ENCODE results near the gene RARRES2. TPM values are rescaled to one million over a fixed set of nuclear protein-coding genes. Genes with fewer than 3 reads are reported as not detected.
"Not testable (repeated sequence)": the region's sequence is repeated elsewhere in the genome, so short reads cannot be mapped to it uniquely, and the experiment has no call there.

The RARRES2 gene
- total RNA-seq, 2 experiments from 2014 or later, result not detected

GRCh38 chr7:150304499-150305258 lies 36.8 kb downstream of the RARRES2 start:
- H2AFZ ChIP-seq (ENCODE audit: low read length); POLR2A ChIA-PET; intact Hi-C loops (cut with micrococcal nuclease; ENCODE audit: unreplicated experiment); CTCF ChIA-PET (ENCODE audit: unreplicated experiment); H3K36me3 ChIP-seq (ENCODE audit: insufficient read depth, low read length); H3K4me1 ChIP-seq (ENCODE audit: insufficient read depth, low read length, poor library complexity, severe bottlenecking); H3K79me2 ChIP-seq (ENCODE audit: insufficient read depth, low read depth, low read length); DNase-seq (ENCODE audit: low spot score); H3K9me2 ChIP-seq (ENCODE audit: insufficient read depth, low read length); H3K9me3 ChIP-seq (ENCODE audit: low read length); BruUV-seq (replicated peaks); H3K27ac ChIP-seq (ENCODE audit: low read depth, low read length, poor library complexity, severe bottlenecking); H4K20me1 ChIP-seq (ENCODE audit: insufficient read depth, low read length); H3K4me2 ChIP-seq (ENCODE audit: low read length); H3K4me3 ChIP-seq (ENCODE audit: low read depth, low read length, poor library complexity, severe bottlenecking): not testable (repeated sequence)

- H3K4me3 ChIP-seq (ENCODE audit: low read depth, low read length, poor library complexity, severe bottlenecking); H3K27ac ChIP-seq (ENCODE audit: low read depth, low read length, poor library complexity, severe bottlenecking); intact Hi-C loops (cut with micrococcal nuclease; ENCODE audit: unreplicated experiment); H2AFZ ChIP-seq (ENCODE audit: low read length); BruUV-seq (replicated peaks); POLR2A ChIA-PET; H3K4me2 ChIP-seq (ENCODE audit: low read length); H4K20me1 ChIP-seq (ENCODE audit: insufficient read depth, low read length); H3K36me3 ChIP-seq (ENCODE audit: insufficient read depth, low read length); H3K4me1 ChIP-seq (ENCODE audit: insufficient read depth, low read length, poor library complexity, severe bottlenecking); DNase-seq (ENCODE audit: low spot score); H3K9me2 ChIP-seq (ENCODE audit: insufficient read depth, low read length); CTCF ChIA-PET (ENCODE audit: unreplicated experiment); H3K9me3 ChIP-seq (ENCODE audit: low read length); H3K79me2 ChIP-seq (ENCODE audit: insufficient read depth, low read depth, low read length): not testable (repeated sequence)
Observed at GRCh38 chr7:150302908-150303310, 38.5 kb downstream of the RARRES2 start.

GRCh38 chr7:150297978-150298377 lies 43.5 kb downstream of the RARRES2 start:
- POLR2A ChIA-PET, result not testable (repeated sequence)

GRCh38 chr7:150296802-150297201 lies 44.6 kb downstream of the RARRES2 start:
- H3K4me3 ChIP-seq (ENCODE audit: low read depth, low read length, poor library complexity, severe bottlenecking); H3K9me2 ChIP-seq (ENCODE audit: insufficient read depth, low read length); H3K36me3 ChIP-seq (ENCODE audit: insufficient read depth, low read length); H3K27ac ChIP-seq (ENCODE audit: low read depth, low read length, poor library complexity, severe bottlenecking); H3K79me2 ChIP-seq (ENCODE audit: insufficient read depth, low read depth, low read length); H3K9me3 ChIP-seq (ENCODE audit: low read length); H2AFZ ChIP-seq (ENCODE audit: low read length); DNase-seq (ENCODE audit: low spot score); H3K4me1 ChIP-seq (ENCODE audit: insufficient read depth, low read length, poor library complexity, severe bottlenecking); H3K4me2 ChIP-seq (ENCODE audit: low read length); H4K20me1 ChIP-seq (ENCODE audit: insufficient read depth, low read length); intact Hi-C loops (cut with micrococcal nuclease; ENCODE audit: unreplicated experiment); CTCF ChIA-PET (ENCODE audit: unreplicated experiment); BruUV-seq (replicated peaks); POLR2A ChIA-PET: not testable (repeated sequence)

More at GRCh38 chr7:150297978-150298377, 43.5 kb downstream of the RARRES2 start:
- H3K36me3 ChIP-seq (ENCODE audit: insufficient read depth, low read length); H3K4me2 ChIP-seq (ENCODE audit: low read length); H3K9me3 ChIP-seq (ENCODE audit: low read length); H3K79me2 ChIP-seq (ENCODE audit: insufficient read depth, low read depth, low read length); BruUV-seq (replicated peaks); intact Hi-C loops (cut with micrococcal nuclease; ENCODE audit: unreplicated experiment); CTCF ChIA-PET (ENCODE audit: unreplicated experiment); DNase-seq (ENCODE audit: low spot score); H4K20me1 ChIP-seq (ENCODE audit: insufficient read depth, low read length); H2AFZ ChIP-seq (ENCODE audit: low read length); H3K4me1 ChIP-seq (ENCODE audit: insufficient read depth, low read length, poor library complexity, severe bottlenecking); H3K27ac ChIP-seq (ENCODE audit: low read depth, low read length, poor library complexity, severe bottlenecking); H3K9me2 ChIP-seq (ENCODE audit: insufficient read depth, low read length); H3K4me3 ChIP-seq (ENCODE audit: low read depth, low read length, poor library complexity, severe bottlenecking): not testable (repeated sequence)

GRCh38 chr7:150295614-150296013 lies 45.8 kb downstream of the RARRES2 start:
- not testable (repeated sequence) for BruUV-seq (replicated peaks)

GRCh38 chr7:150295027-150295426 lies 46.4 kb downstream of the RARRES2 start:
- H3K9me3 ChIP-seq (ENCODE audit: low read length); intact Hi-C loops (cut with micrococcal nuclease; ENCODE audit: unreplicated experiment); BruUV-seq (replicated peaks); H3K79me2 ChIP-seq (ENCODE audit: insufficient read depth, low read depth, low read length); H3K4me3 ChIP-seq (ENCODE audit: low read depth, low read length, poor library complexity, severe bottlenecking); H3K36me3 ChIP-seq (ENCODE audit: insufficient read depth, low read length); POLR2A ChIA-PET; H3K4me1 ChIP-seq (ENCODE audit: insufficient read depth, low read length, poor library complexity, severe bottlenecking); H3K9me2 ChIP-seq (ENCODE audit: insufficient read depth, low read length); H2AFZ ChIP-seq (ENCODE audit: low read length); H3K27ac ChIP-seq (ENCODE audit: low read depth, low read length, poor library complexity, severe bottlenecking); DNase-seq (ENCODE audit: low spot score); H3K4me2 ChIP-seq (ENCODE audit: low read length); H4K20me1 ChIP-seq (ENCODE audit: insufficient read depth, low read length); CTCF ChIA-PET (ENCODE audit: unreplicated experiment): not testable (repeated sequence)

More at GRCh38 chr7:150295614-150296013, 45.8 kb downstream of the RARRES2 start:
- H4K20me1 ChIP-seq (ENCODE audit: insufficient read depth, low read length); H3K4me1 ChIP-seq (ENCODE audit: insufficient read depth, low read length, poor library complexity, severe bottlenecking); H3K4me3 ChIP-seq (ENCODE audit: low read depth, low read length, poor library complexity, severe bottlenecking); DNase-seq (ENCODE audit: low spot score); H3K9me2 ChIP-seq (ENCODE audit: insufficient read depth, low read length); H3K4me2 ChIP-seq (ENCODE audit: low read length); H3K36me3 ChIP-seq (ENCODE audit: insufficient read depth, low read length); POLR2A ChIA-PET; H2AFZ ChIP-seq (ENCODE audit: low read length); H3K79me2 ChIP-seq (ENCODE audit: insufficient read depth, low read depth, low read length); intact Hi-C loops (cut with micrococcal nuclease; ENCODE audit: unreplicated experiment); H3K9me3 ChIP-seq (ENCODE audit: low read length); H3K27ac ChIP-seq (ENCODE audit: low read depth, low read length, poor library complexity, severe bottlenecking); CTCF ChIA-PET (ENCODE audit: unreplicated experiment): not testable (repeated sequence)

Data from OCI-LY7 (cell line).